ENCODE results near the gene AP1G2.
"Not testable (repeated sequence)": the region's sequence is repeated elsewhere in the genome, so short reads cannot be mapped to it uniquely, and the experiment has no call there.

DNA sequence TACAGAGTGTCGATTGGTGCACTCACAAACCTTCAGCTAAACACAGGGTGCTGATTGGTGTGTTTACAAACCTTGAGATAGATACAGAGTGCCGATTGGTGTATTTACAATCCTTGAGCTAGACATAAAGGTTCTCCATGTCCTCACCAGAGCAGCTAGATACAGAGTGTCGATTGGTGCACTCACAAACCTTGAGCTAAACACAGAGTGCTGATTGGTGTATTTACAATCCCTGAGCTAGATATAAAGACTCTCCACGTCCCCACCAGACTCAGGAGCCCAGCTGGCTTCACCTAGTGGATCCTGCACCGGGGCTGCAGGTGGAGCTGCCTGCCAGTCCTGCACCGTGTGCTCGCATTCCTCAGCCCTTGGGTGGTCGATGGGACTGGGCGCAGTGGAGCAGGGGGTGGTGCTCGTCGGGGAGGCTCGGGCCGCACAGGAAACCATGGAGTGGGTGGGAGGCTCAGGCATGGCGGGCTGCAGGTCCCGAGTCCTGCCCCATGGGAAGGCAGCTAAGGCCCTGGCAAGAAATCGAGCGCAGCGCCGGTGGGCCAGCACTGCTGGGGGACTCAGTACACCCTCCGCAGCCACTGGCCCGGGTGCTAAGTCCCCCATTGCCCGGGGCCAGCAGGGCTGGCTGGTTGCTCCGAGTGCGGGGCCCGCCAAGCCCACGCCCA, 17.1 kb upstream of the AP1G2 start:
- not testable (repeated sequence) for TF ChIP-seq CTCF (conservative IDR thresholded peaks at IDR 0.05; ENCODE audit: low read depth, low read length); EZH2 (IDR thresholded peaks at IDR 0.05; ENCODE audit: low read length, unreplicated experiment)

Data from PC-3 (cell line).